ENCODE measurements around the gene ACRBP. TPM values are rescaled to one million over a fixed set of nuclear protein-coding genes. Genes with fewer than 3 reads are reported as not detected.

The ACRBP gene
- total RNA-seq, 1 experiment from 2014 or later: 1.3 TPM

DNA sequence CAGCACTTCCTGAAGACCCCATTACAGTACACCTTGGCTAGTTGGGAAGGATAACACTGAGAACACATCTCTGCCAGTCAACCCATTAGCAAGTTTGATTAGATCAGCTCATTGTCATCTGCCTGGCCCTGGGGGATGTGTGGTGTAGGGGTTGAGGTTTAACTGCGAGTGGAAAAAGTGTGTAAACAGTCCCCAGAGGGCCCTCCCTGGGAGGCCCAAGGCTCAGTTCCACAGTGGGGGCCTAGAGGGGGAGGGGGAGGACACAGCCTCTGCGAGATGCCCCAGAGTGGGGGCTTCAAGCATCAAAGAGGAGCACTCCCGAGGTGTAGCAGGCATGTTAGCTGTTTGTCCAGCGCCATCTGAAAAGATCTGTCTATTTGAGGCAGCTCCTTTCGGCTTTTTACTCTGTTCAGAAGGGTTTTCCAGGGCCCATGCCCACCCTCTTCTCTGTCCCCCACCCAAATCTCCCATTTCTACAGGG, 11.8 kb downstream of the ACRBP start:
- Histone ChIP-seq H3K14ac (ENCODE audit: insufficient read depth, low read length) (no peak overlapping the region), H3K56ac (ENCODE audit: insufficient read length, low read depth, low read length) (no peak overlapping the region), H2BK12ac (ENCODE audit: insufficient read length, low read depth, low read length) (no peak overlapping the region), H3K4me1 (ENCODE audit: insufficient read depth, low read length) (no peaks in the 10 kb centered on the region), H3K9me3 (ENCODE audit: control insufficient read depth, low read depth, low read length) (no peaks in the 10 kb centered on the region), H3K9ac (ENCODE audit: extremely low read depth, insufficient read length, low read length) (no peak overlapping the region), H4K8ac (replicated peaks; ENCODE audit: insufficient read length, low read depth, low read length) (no peak overlapping the region), H4K5ac (ENCODE audit: insufficient read length, low read depth, low read length) (no peak overlapping the region), H3K27me3 (ENCODE audit: insufficient read depth, low read length) (no peaks in the 10 kb centered on the region), H4K20me1 (ENCODE audit: control insufficient read depth, insufficient read depth, insufficient read length) (no peaks in the 10 kb centered on the region), H4K91ac (ENCODE audit: insufficient read length, low read depth, low read length) (no peak overlapping the region), H3K23me2 (ENCODE audit: insufficient read length, low read depth, low read length, poor library complexity, severe bottlenecking) (no peaks in the 10 kb centered on the region), H3K27ac (ENCODE audit: insufficient read length, low read depth, low read length) (no peak overlapping the region), H2AK5ac (ENCODE audit: insufficient read length, low read length) (no peak overlapping the region), H2BK120ac (ENCODE audit: low read depth, low read length, poor library complexity, severe bottlenecking) (no peak overlapping the region), H3K79me1 (ENCODE audit: insufficient read depth, low read depth, low read length, poor library complexity, severe bottlenecking) (no peaks in the 10 kb centered on the region), H3K4me2 (ENCODE audit: insufficient read depth, insufficient read length, low read length) (no peak overlapping the region), H3K18ac (ENCODE audit: insufficient read length, low read depth, low read length) (no peak overlapping the region), H2BK15ac (ENCODE audit: low read depth, low read length) (no peak overlapping the region), H2BK20ac (ENCODE audit: low read depth, low read length, poor library complexity, severe bottlenecking) (no peak overlapping the region), H2BK5ac (ENCODE audit: insufficient read length, low read length) (no peak overlapping the region), H3K23ac (ENCODE audit: insufficient read length, low read depth, low read length) (no peak overlapping the region), H3K4ac (ENCODE audit: low read depth, low read length) (no peak overlapping the region), H3T11ph (ENCODE audit: low read length) (no peak overlapping the region), H2AFZ (ENCODE audit: low read length) (no peak overlapping the region), H3K79me2 (ENCODE audit: insufficient read depth, low read length) (no peaks in the 10 kb centered on the region)
- Mint-ChIP-seq H3K9me3 (no peaks in the 10 kb centered on the region), H3K27ac (no peak overlapping the region), H3K4me3 (no peak overlapping the region; a peak in 1 of 5 replicates), H3K4me1 (peaks cover 17 to 25% of the 10 kb centered on the region in 2 experiments), H3K36me3 (ENCODE audit: insufficient read depth in 1 of 3, low read depth in 3 of 3) (no peaks in the 10 kb centered on the region), H3K27me3 (ENCODE audit: low read depth) (peaks cover 19% of the 10 kb centered on the region)
- WGBS (ENCODE audit: extremely low coverage, insufficient read length, low lambda C conversion rate): no CpG with 5 or more reads among the region's 5 CpGs
- TF ChIP-seq CTCF (conservative IDR thresholded peaks at IDR 0.05): no peak
- DNase-seq: no peak
